Activated T-helper 2 cell treated with anti-CD3 and anti-CD28 coated beads, Interferon-gamma antibody, Interleukin-2, Interleukin-4, amounts not matched to agents 10 μg/mL and 5 μg/mL and 100 μg/mL, durations not matched to agents 14 hours and 24 hours and 36 hours (primary cell): ENCODE data around the gene SLC25A26. TPM values are rescaled to one million over a fixed set of nuclear protein-coding genes. Genes with fewer than 3 reads are reported as not detected.

ENCODE experiments used
- DNase-seq: peaks from one replicate; pipeline ENCODE4 v3.0.0; 2021; ENCODE audit warnings: low spot score
- H3K27ac Mint-ChIP-seq: one replicate; pipeline ENCODE4 v1.8.0; 2021; ENCODE audit warnings: mixed read lengths
- H3K27me3 Mint-ChIP-seq: one replicate; pipeline ENCODE4 v1.8.0; 2021; ENCODE audit warnings: low read depth, mixed read lengths
- H3K36me3 Mint-ChIP-seq: one replicate; pipeline ENCODE4 v1.8.0; 2021; ENCODE audit warnings: low read depth, mixed read lengths
- H3K4me1 Mint-ChIP-seq: one replicate; pipeline ENCODE4 v1.8.0; 2021; ENCODE audit warnings: low read depth, mixed read lengths
- H3K4me3 Mint-ChIP-seq: one replicate; pipeline ENCODE4 v1.8.0; 2021; ENCODE audit warnings: low read depth, mild to moderate bottlenecking, moderate library complexity, mixed read lengths
- H3K9me3 Mint-ChIP-seq: one replicate; pipeline ENCODE4 v1.8.0; 2021; ENCODE audit warnings: mixed read lengths
- intact Hi-C: fragments of 100-400 bp; cut with micrococcal nuclease; formaldehyde crosslinking; loops from one replicate; pipeline ENCODE4 v1.15.1; 2023
- total RNA-seq: library from RNA; stranded (reverse); gene quantifications from 2 replicates; pipeline ENCODE4 v1.2.3, GENCODE V29; 2022

The SLC25A26 gene
- total RNA-seq, 1 donor from 2014 or later: 15.5 TPM

DNA sequence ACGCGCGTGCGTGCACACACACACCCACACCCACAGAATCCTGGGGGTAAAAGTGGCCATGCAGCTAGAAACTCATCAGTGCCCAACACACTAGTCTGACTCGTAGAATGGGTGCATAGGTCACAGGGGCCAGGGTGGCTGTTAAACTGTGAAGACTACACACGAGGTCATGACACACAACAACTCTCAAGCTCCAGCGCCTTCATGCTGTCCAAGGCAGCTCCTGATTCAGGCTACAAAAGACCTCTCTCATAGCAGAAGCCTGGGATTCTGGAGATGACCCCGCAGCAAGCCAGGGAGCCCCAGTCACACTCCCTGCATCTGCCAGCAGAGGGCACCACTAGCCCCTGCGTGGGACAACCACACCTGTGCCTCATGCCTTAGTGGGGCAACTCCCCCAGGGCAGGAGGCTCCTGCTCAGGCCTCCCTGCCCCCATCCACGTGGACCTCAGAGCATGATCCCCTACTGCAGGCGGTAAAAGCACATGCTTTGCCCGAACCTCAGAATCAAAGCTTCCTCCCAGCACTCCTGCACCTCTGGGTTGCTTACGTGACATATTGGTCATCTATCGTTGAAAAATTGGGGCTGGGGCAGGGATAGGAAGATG is 186.9 kb downstream of the SLC25A26 start:
- Mint-ChIP-seq H3K36me3 (peaks cover 73% of the 10 kb centered on the region), H3K4me3 (no peak overlapping the region), H3K27me3 (no peaks in the 10 kb centered on the region), H3K27ac (no peak overlapping the region), H3K4me1 (peaks cover 10% of the 10 kb centered on the region), H3K9me3 (no peaks in the 10 kb centered on the region)
- intact Hi-C loops: loop anchor here (1.0 kb wide), 2 partner anchors 94 to 409 kb away; partner anchors contain the start of gene LRIG1
- peak; percentile 52 for DNase-seq

DNA sequence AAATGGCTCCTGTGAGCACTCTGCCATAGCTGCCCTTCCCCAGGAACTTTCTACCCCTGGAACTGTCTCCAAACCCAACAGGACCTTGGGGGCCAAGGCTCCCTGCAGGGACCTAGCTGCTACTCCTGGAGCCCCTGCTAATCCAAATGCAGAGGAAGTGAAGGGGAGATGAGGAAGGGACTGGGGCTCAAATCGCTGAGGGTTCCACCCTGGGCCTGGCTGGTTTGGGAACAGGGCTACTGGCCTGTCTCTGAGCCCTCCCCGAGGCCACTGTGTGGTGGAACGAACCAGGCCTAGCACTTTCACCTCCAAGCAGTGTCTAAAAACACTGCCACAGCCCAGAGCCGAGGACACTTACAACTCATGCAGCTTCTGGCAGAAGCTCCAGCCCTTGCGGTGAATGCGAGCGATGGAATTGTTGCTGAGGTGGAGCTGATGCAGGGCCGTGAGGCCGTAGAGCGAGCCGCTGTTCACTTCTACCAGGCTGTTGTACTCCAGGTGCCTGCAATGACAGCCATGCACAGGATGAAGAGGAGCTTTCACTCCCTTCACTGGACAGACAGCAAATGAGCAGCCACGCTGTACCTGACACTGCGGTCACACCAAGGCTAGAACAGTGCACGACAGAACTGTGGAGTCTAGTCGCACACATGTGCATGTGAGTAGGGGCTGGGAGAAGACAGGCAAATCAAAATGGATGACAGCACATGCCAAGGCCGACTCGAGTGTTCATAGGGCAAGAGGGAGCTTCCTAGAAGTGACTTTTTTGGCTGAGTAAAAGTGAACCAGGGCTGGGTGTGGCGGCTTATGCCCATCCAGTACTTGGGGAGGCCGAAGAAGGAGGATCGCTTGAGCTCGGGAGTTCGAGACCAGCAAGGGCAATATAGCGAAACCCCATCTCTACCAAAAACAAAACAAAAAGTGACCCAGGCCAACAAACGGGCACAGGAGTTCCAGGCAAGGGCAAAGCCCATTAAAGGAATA is 189.3 kb downstream of the SLC25A26 start:
- no peaks in the 10 kb centered on the region for H3K9me3 Mint-ChIP-seq
- H3K4me3 Mint-ChIP-seq: no peak overlapping the region
- no peak for DNase-seq
- H3K4me1 Mint-ChIP-seq: peaks cover 19% of the 10 kb centered on the region
- peaks cover 68% of the 10 kb centered on the region for H3K36me3 Mint-ChIP-seq
- intact Hi-C loops: loop anchor here (5.0 kb wide), 1 partner anchor 52 kb away; no protein-coding TSS in a partner anchor
- H3K27ac Mint-ChIP-seq: peak overlapping the region; percentile 38
- H3K27me3 Mint-ChIP-seq: no peaks in the 10 kb centered on the region

DNA sequence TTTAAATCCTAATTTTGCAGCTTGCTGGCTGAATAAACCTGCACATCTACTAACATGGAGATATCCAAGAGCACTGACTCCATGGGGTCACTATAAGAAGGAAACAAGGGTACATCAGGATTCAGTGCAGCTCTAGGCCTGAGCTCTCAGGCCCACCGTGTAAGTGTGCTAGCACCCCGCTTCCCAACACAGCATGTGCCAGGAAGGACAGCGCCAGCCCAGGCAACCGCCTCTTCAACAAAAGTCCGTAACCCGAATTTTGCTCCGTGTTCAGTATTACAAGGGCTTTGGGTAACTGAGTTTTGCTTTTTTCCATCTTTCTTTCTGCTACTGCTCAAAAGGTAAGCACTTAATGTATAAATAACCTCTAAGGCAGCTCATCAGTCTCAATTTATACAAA is 190.2 kb downstream of the SLC25A26 start:
- H3K4me3 Mint-ChIP-seq: no peak overlapping the region
- no peak overlapping the region for H3K27ac Mint-ChIP-seq
- intact Hi-C loops: loop anchor here (5.0 kb wide), 1 partner anchor 51 kb away; no protein-coding TSS in a partner anchor
- peaks cover 73% of the 10 kb centered on the region for H3K36me3 Mint-ChIP-seq
- H3K9me3 Mint-ChIP-seq: no peaks in the 10 kb centered on the region
- H3K4me1 Mint-ChIP-seq: peaks cover 19% of the 10 kb centered on the region
- DNase-seq: no peak
- H3K27me3 Mint-ChIP-seq: no peaks in the 10 kb centered on the region

DNA sequence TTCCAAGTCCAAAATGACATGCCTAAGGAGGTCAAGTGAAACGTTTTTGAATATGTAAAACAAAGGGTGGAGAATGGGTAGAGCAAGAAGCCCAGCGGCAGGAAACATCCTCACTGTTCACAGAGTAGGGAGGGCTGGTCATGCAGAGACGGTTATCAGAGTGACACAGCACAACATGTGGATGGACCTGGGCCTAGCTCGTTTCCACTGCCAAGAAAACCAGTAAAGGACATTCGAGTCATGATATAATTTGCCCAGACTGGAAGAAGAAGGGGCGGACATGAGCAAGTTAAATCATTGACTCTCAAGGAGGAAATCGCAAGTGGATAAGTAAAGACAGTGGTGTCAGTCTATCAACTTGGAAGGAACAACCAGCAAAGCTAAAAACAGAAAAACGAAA is 190.7 kb downstream of the SLC25A26 start:
- H3K27ac Mint-ChIP-seq: peak overlapping the region; percentile 15
- H3K4me3 Mint-ChIP-seq: no peak overlapping the region

DNA sequence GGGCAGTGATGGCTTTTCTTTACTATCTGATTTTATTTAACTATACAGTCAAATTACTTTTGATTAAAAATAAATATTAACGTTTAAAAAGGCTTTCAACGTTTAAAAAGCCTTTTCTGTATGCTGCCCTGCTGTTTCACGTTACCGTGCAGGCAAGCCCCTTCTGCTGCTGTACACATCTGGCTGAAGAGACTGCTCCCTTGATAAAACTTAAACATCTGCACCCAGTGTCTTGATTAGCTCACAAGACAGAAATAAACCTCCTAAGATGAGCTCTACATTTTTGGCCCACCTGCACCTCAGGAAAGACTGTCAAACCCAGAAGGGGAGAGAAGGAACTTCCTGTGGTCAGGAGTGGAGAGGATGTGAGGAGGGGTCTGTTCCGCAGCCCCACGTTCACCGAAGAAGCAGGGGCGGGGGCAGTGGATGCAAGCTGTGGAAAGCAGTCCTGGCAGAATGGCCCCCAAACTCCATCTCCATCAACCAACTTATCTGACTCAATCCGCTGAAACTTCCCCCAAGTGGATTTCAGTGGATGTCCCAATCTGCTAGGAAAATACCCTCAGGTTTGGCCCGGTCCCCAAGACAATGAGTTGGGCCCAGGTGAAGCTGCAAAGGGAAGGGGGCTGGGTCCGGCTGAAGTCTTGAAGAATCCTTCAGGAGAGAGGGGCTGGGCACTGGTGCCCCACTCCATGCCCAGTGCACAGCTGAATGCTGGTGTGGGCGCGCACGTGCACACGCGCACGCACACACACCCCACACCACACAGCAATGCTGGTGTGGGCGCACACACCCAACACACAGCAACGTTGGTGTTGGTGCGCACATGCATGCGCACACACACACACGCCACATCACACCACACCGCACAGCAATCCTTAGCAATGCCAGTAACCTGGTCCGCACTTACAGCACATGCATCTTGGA is 191.4 kb downstream of the SLC25A26 start:
- H3K4me3 Mint-ChIP-seq: no peak overlapping the region
- no peak for DNase-seq
- H3K27me3 Mint-ChIP-seq: no peaks in the 10 kb centered on the region
- H3K27ac Mint-ChIP-seq: no peak overlapping the region
- no peaks in the 10 kb centered on the region for H3K9me3 Mint-ChIP-seq
- peaks cover 80% of the 10 kb centered on the region for H3K36me3 Mint-ChIP-seq
- intact Hi-C loops: loop anchor here (5.0 kb wide), 1 partner anchor 50 kb away; no protein-coding TSS in a partner anchor
- peaks cover 22% of the 10 kb centered on the region for H3K4me1 Mint-ChIP-seq

More for the DNA sequence above, 190.7 kb downstream of the SLC25A26 start:
- H3K36me3 Mint-ChIP-seq: peaks cover 75% of the 10 kb centered on the region
- no peaks in the 10 kb centered on the region for H3K9me3 Mint-ChIP-seq
- intact Hi-C loops: loop anchor here (5.0 kb wide), 1 partner anchor 51 kb away; no protein-coding TSS in a partner anchor
- H3K4me1 Mint-ChIP-seq: peaks cover 22% of the 10 kb centered on the region
- H3K27me3 Mint-ChIP-seq: no peaks in the 10 kb centered on the region
- no peak for DNase-seq

DNA sequence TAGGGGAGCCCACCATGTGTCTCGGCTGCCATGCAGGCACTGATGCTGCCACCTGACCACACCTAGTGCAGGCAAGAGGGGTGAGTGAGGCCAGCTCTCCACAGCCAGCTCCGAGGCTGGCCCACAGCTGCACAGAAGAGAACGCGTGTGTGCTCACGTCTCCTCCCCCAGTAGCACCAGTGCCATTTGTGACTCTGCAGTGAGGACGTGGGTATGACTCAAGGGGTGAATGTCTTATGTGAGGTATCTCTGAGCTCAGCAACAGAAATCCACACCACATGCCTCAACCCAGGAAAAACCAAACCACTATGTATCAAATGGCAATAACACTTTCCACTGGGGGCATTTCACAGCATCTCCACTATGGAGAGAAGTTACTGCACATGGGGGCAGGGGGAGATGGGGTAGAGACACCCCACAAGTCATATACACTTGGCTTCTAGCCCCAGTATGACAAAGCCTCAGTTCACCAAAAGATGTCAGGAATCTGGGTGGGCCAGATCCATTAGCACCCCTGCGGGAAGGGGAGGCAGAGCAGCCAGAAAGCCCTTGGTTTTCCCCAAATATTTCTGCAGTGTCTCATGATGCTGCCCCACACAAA is 192.4 kb downstream of the SLC25A26 start:
- Mint-ChIP-seq H3K27ac (peak overlapping the region; percentile 45), H3K9me3 (no peaks in the 10 kb centered on the region), H3K27me3 (no peaks in the 10 kb centered on the region), H3K36me3 (peaks cover 77% of the 10 kb centered on the region), H3K4me1 (peaks cover 17% of the 10 kb centered on the region), H3K4me3 (no peak overlapping the region)
- intact Hi-C loops: loop anchor here (5.0 kb wide), 1 partner anchor 49 kb away; no protein-coding TSS in a partner anchor
- no peak for DNase-seq

DNA sequence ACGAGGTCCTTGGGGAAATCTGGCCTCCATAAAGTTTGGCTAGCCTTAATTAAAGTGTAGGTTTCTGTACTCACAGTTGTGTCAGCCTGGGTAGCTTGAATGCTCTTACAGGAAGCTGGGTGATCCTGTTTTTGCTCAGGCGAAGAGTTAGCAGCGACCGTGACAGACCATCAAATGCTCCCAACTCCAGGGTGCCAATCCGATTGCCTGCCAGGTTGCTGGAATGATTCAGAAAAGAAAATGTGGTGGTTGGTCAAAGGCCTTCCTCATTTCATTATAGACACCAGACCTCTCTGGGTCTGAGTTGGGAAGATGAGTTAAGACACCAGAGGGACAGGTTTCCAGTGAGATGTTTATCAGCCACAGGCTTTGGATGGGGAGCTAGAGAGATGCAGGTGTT is 194.0 kb downstream of the SLC25A26 start:
- Mint-ChIP-seq H3K4me1 (peaks cover 21% of the 10 kb centered on the region), H3K27me3 (no peaks in the 10 kb centered on the region), H3K27ac (no peak overlapping the region), H3K9me3 (peaks cover 3% of the 10 kb centered on the region), H3K36me3 (peaks cover 83% of the 10 kb centered on the region), H3K4me3 (no peak overlapping the region)
- intact Hi-C loops: loop anchor here (5.0 kb wide), 1 partner anchor 47 kb away; no protein-coding TSS in a partner anchor
- no peak for DNase-seq

DNA sequence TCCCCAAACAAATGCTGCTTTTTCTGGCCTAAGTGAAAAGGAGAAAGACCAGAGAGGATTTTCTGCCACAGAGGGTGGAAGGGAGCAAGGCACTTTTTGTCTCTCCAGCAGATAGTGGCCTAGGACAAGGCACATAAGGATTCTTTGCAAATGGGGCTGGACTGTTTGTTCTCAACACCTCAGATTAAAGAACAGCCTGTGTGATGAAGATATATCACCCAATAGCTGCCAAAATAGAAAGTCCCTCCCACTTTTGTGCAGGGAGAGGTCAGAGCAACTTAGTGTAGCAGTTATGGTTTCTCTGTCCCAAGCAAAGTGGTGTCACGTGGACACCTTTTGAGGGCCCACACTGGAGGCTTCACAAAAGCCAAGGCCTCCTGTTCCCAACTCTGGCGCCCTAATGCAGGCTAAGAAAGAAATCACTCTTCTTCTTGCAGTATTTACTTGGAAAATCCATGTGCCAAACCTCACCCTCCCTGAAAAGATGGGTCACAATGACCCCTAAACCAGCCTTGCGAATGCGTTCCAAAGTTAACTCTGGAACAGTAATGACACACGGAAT is 195.1 kb downstream of the SLC25A26 start:
- Mint-ChIP-seq H3K9me3 (peaks cover 14% of the 10 kb centered on the region), H3K36me3 (peaks cover 86% of the 10 kb centered on the region)

DNA sequence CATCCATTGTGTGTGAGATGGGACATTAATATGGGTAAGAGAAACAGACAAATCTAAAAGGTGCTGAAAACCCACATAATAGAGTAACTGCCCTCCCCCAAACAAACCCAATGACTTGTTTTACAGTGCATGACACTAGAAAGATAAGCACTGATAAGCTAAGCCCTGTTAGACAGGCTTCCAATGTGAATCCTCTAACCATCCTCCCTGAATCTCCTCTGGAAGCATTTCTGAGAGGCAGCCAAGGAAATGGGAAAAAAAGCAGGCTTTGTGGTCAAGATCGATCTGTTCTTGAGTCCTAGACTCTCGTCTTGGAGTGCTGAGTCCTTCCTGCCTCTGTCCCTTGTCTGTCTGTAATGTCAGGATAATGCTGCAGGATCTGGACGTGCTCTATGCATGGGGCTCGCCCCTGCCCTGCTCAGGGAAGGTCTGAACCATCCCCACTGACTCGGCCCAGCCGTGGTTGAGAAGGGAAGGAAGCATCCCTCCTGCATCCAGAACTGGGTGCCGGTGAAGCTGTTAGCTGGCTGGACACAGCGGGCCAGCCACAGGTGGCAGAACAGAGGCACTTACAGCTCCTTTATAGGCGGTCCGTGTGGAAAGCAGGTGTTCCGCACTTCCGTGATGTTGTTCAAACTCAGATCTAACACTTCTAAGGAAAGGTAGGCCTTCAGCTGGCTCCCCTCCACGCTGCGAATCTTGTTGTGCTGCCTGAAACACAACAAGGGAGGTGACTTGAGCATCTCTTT is 195.9 kb downstream of the SLC25A26 start:
- H3K9me3 Mint-ChIP-seq: peaks cover 21% of the 10 kb centered on the region
- no peak overlapping the region for H3K4me3 Mint-ChIP-seq
- H3K27me3 Mint-ChIP-seq: no peaks in the 10 kb centered on the region
- no peak for DNase-seq
- H3K27ac Mint-ChIP-seq: no peak overlapping the region
- peaks cover 28% of the 10 kb centered on the region for H3K4me1 Mint-ChIP-seq
- intact Hi-C loops: no loop called here
- peaks cover 85% of the 10 kb centered on the region for H3K36me3 Mint-ChIP-seq

More for the DNA sequence above, 195.1 kb downstream of the SLC25A26 start:
- DNase-seq: no peak
- intact Hi-C loops: no loop called here
- Mint-ChIP-seq H3K27me3 (no peaks in the 10 kb centered on the region), H3K4me1 (peaks cover 31% of the 10 kb centered on the region), H3K4me3 (no peak overlapping the region), H3K27ac (no peak overlapping the region)

DNA sequence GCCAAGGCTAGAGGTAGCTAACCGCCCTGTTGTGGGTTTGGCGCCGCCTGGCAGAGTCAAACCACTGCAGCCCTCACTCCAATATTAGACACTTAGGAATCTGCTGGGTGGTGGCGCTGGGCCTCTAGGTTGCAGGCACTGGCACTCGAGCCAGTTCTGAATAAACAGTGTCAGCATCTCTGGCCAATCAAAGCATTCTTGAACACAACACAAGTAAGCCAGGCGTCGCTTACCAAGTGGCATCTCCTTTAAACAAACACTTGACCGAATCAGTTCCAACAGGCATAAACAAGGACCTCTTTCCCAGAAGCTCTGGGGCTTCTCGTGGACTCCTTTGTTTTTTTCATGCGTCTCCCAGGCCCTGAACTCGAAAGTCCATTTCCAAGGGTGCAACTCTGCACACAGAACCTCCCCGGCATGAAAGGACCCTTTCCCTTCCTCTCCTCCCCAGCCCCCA is 197.7 kb downstream of the SLC25A26 start:
- Mint-ChIP-seq H3K36me3 (peaks cover 84% of the 10 kb centered on the region), H3K9me3 (peaks cover 34% of the 10 kb centered on the region), H3K4me1 (peaks cover 20% of the 10 kb centered on the region), H3K27ac (no peak overlapping the region), H3K27me3 (no peaks in the 10 kb centered on the region), H3K4me3 (no peak overlapping the region)
- DNase-seq: no peak
- intact Hi-C loops: no loop called here

DNA sequence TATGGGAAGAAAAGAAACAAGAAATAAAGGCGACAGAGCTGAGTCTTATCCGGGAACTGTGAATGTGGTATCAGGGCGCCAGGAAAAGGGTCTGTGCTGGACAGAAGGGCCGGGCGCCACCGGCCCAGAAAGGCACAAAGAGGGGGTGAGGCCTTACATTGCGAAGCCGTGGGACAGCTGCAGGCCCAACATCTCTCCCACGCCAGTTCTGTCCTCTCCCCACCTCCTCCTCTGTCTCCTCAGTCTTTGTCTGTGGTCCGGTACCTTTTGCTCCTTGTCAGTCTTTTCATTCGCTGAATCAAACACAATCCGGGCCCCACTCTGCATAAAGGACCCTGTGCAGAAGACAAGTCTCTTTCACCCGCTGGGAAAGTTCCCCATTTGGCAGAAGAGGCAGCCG is 198.2 kb downstream of the SLC25A26 start:
- no peaks in the 10 kb centered on the region for H3K27me3 Mint-ChIP-seq
- H3K9me3 Mint-ChIP-seq: peaks cover 36% of the 10 kb centered on the region
- peaks cover 87% of the 10 kb centered on the region for H3K36me3 Mint-ChIP-seq
- peaks cover 20% of the 10 kb centered on the region for H3K4me1 Mint-ChIP-seq
- H3K4me3 Mint-ChIP-seq: no peak overlapping the region
- intact Hi-C loops: no loop called here
- no peak overlapping the region for H3K27ac Mint-ChIP-seq
- DNase-seq: no peak
